ENCODE measurements around the gene ERF. TPM values are rescaled to one million over a fixed set of nuclear protein-coding genes. Genes with fewer than 3 reads are reported as not detected.

ERF gene
- total and polyA plus RNA-seq, 2 experiments from 2014 or later = 24.4 to 47.1 TPM

GRCh38 chr19:42212886-42213285 lies 42.0 kb downstream of the ERF start:
- Histone ChIP-seq H3K9me2 (replicated peaks; ENCODE audit: insufficient read depth) (no peaks in the 10 kb centered on the region), H4K20me1 (ENCODE audit: insufficient read depth, poor library complexity, severe bottlenecking) (peaks cover 59% of the 10 kb centered on the region), H3K9me3 (ENCODE audit: low read depth) (no peaks in the 10 kb centered on the region), H2AFZ (no peak overlapping the region), H3K4me1 (ENCODE audit: insufficient read depth) (peaks cover 7% of the 10 kb centered on the region), H3K4me2 (no peak overlapping the region), H3K27ac (no peak overlapping the region), H3K27me3 (no peaks in the 10 kb centered on the region), H3K79me2 (peaks cover 85% of the 10 kb centered on the region), H3K4me3 (no peak overlapping the region), H3K36me3 (replicated peaks; ENCODE audit: insufficient read depth, low read depth) (no peaks in the 10 kb centered on the region)
- 87% methylated on average over 1 of the region's 1 CpG for WGBS (ENCODE audit: low lambda C conversion rate, missing lambda C conversion rate)
- TF ChIP-seq EZH2phosphoT487 (IDR thresholded peaks at IDR 0.05; ENCODE audit: low read depth, severe bottlenecking, unreplicated experiment) (no peak), CTCF (IDR thresholded peaks at IDR 0.05; ENCODE audit: poor library complexity) (no peak), EZH2 (IDR thresholded peaks at IDR 0.05; ENCODE audit: borderline replicate concordance) (no peak)
- no peak for DNase-seq (ENCODE audit: low spot score)

- no peak overlapping the region for H3K4me3 ChIP-seq
- peaks cover 42% of the 10 kb centered on the region for H4K20me1 ChIP-seq (ENCODE audit: insufficient read depth, poor library complexity, severe bottlenecking)
- no peak for TF ChIP-seq EZH2 (IDR thresholded peaks at IDR 0.05; ENCODE audit: borderline replicate concordance)
- TF ChIP-seq CTCF (IDR thresholded peaks at IDR 0.05; ENCODE audit: poor library complexity) = no peak
- no peak for TF ChIP-seq EZH2phosphoT487 (IDR thresholded peaks at IDR 0.05; ENCODE audit: low read depth, severe bottlenecking, unreplicated experiment)
- no peaks in the 10 kb centered on the region for H3K36me3 ChIP-seq (replicated peaks; ENCODE audit: insufficient read depth, low read depth)
- WGBS (ENCODE audit: low lambda C conversion rate, missing lambda C conversion rate) = 97% methylated on average over 11 of the region's 11 CpGs
- peaks cover 48% of the 10 kb centered on the region for H3K79me2 ChIP-seq
- no peaks in the 10 kb centered on the region for H3K27me3 ChIP-seq
- DNase-seq (ENCODE audit: low spot score) = no peak
- H3K9me3 ChIP-seq (ENCODE audit: low read depth) = no peaks in the 10 kb centered on the region
- no peak overlapping the region for H3K4me2 ChIP-seq
- no peaks in the 10 kb centered on the region for H3K9me2 ChIP-seq (replicated peaks; ENCODE audit: insufficient read depth)
- no peaks in the 10 kb centered on the region for H3K4me1 ChIP-seq (ENCODE audit: insufficient read depth)
- H3K27ac ChIP-seq = no peak overlapping the region
- H2AFZ ChIP-seq = no peak overlapping the region
These were observed 46.3 kb downstream of the ERF start for GRCh38 chr19:42208612-42209011.

- Histone ChIP-seq H3K4me3 (no peak overlapping the region), H3K9me3 (ENCODE audit: low read depth) (no peaks in the 10 kb centered on the region), H3K79me2 (peaks cover 40% of the 10 kb centered on the region), H3K4me2 (no peak overlapping the region), H2AFZ (no peak overlapping the region), H3K27me3 (no peaks in the 10 kb centered on the region), H3K27ac (no peak overlapping the region), H4K20me1 (ENCODE audit: insufficient read depth, poor library complexity, severe bottlenecking) (peaks cover 42% of the 10 kb centered on the region), H3K36me3 (replicated peaks; ENCODE audit: insufficient read depth, low read depth) (no peaks in the 10 kb centered on the region), H3K4me1 (ENCODE audit: insufficient read depth) (no peaks in the 10 kb centered on the region), H3K9me2 (replicated peaks; ENCODE audit: insufficient read depth) (no peaks in the 10 kb centered on the region)
- no peak for TF ChIP-seq CTCF (IDR thresholded peaks at IDR 0.05; ENCODE audit: poor library complexity)
- no peak for DNase-seq (ENCODE audit: low spot score)
- WGBS (ENCODE audit: low lambda C conversion rate, missing lambda C conversion rate) = 84% methylated on average over 6 of the region's 6 CpGs
These were observed 47.1 kb downstream of the ERF start for GRCh38 chr19:42207767-42208271.
